Osteoblast (primary cell): ENCODE measurements around the gene PARVG. TPM values are rescaled to one million over a fixed set of nuclear protein-coding genes. Genes with fewer than 3 reads are reported as not detected.

ENCODE experiments used
- DNase-seq: peaks from one replicate; pipeline ENCODE4 v3.0.0; 2011; ENCODE audit warnings: low spot score, mixed read lengths; ENCODE audit not compliant: insufficient read length; ENCODE audit errors: missing footprints
- H2AFZ ChIP-seq: 2 replicates; pipeline ENCODE4 v1.6.0; 2011; ENCODE audit warnings: mild to moderate bottlenecking, low read length
- H3K27ac ChIP-seq: 2 replicates; pipeline ENCODE4 v1.5.1; 2011; ENCODE audit warnings: mild to moderate bottlenecking, low read depth, low read length, moderate library complexity
- H3K27me3 ChIP-seq: 2 replicates; pipeline ENCODE4 v1.6.0; 2012; ENCODE audit warnings: mild to moderate bottlenecking, control low read depth, inconsistent platforms, low read length, moderate library complexity; ENCODE audit not compliant: insufficient read depth
- H3K36me3 ChIP-seq: 2 replicates; pipeline ENCODE4 v1.5.1; 2011; ENCODE audit warnings: mild to moderate bottlenecking, low read length, control low read depth, moderate library complexity; ENCODE audit not compliant: insufficient read depth
- H3K4me1 ChIP-seq: 2 replicates; pipeline ENCODE4 v1.5.1; 2011; ENCODE audit warnings: mild to moderate bottlenecking, low read length, control low read depth, moderate library complexity; ENCODE audit not compliant: insufficient read depth
- H3K4me2 ChIP-seq: 2 replicates; pipeline ENCODE4 v1.6.0; 2011; ENCODE audit warnings: mild to moderate bottlenecking, low read length; ENCODE audit not compliant: insufficient read depth
- H3K4me3 ChIP-seq: fragments of 200-600 bp; sonication (generic); 3 replicates; pipeline ENCODE4 v1.5.1; 2012; ENCODE audit warnings: mild to moderate bottlenecking, low read length, inconsistent platforms; ENCODE audit not compliant: insufficient read depth
- H3K79me2 ChIP-seq: 2 replicates; pipeline ENCODE4 v1.6.0; 2012; ENCODE audit warnings: mild to moderate bottlenecking, low read length, control low read depth, inconsistent platforms; ENCODE audit not compliant: insufficient read depth
- H3K9me3 ChIP-seq: 2 replicates; pipeline ENCODE4 v1.5.1; 2011; ENCODE audit warnings: low read depth, low read length, control low read depth
- H4K20me1 ChIP-seq: 2 replicates; pipeline ENCODE4 v1.6.0; 2012; ENCODE audit warnings: mild to moderate bottlenecking, low read length, control low read depth; ENCODE audit not compliant: insufficient read depth
- total RNA-seq: library from RNA; depleted of rRNA; stranded (reverse); fragments of >200 nt; gene quantifications from 2 replicates; pipeline ENCODE4 v1.2.3, GENCODE V29; 2012
- TF ChIP-seq, protein P1 (sequence below): IDR thresholded peaks from 2 replicates; pipeline ENCODE4 v1.5.1; 2011; ENCODE audit warnings: mild to moderate bottlenecking, low read depth, low read length, moderate library complexity; ENCODE audit errors: extremely low read depth

Gene PARVG
- total RNA-seq, 1 donor: 1.1 TPM

GRCh38 chr22:44185237-44186120, 4.8 kb downstream of the PARVG start:
- Histone ChIP-seq H3K4me2 (no peak overlapping the region), H3K27me3 (peaks cover 11% of the 10 kb centered on the region), H3K9me3 (no peaks in the 10 kb centered on the region), H3K27ac (no peak overlapping the region), H3K79me2 (no peaks in the 10 kb centered on the region), H2AFZ (no peak overlapping the region), H3K4me3 (no peak overlapping the region), H4K20me1 (no peaks in the 10 kb centered on the region), H3K4me1 (peaks cover 3% of the 10 kb centered on the region), H3K36me3 (no peaks in the 10 kb centered on the region)
- DNase-seq: no peak
- TF ChIP-seq, protein P1, sequence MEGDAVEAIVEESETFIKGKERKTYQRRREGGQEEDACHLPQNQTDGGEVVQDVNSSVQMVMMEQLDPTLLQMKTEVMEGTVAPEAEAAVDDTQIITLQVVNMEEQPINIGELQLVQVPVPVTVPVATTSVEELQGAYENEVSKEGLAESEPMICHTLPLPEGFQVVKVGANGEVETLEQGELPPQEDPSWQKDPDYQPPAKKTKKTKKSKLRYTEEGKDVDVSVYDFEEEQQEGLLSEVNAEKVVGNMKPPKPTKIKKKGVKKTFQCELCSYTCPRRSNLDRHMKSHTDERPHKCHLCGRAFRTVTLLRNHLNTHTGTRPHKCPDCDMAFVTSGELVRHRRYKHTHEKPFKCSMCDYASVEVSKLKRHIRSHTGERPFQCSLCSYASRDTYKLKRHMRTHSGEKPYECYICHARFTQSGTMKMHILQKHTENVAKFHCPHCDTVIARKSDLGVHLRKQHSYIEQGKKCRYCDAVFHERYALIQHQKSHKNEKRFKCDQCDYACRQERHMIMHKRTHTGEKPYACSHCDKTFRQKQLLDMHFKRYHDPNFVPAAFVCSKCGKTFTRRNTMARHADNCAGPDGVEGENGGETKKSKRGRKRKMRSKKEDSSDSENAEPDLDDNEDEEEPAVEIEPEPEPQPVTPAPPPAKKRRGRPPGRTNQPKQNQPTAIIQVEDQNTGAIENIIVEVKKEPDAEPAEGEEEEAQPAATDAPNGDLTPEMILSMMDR: no peak

- H3K27ac ChIP-seq: no peak overlapping the region
- DNase-seq: no peak
- H3K36me3 ChIP-seq: no peaks in the 10 kb centered on the region
- H3K4me3 ChIP-seq: no peak overlapping the region
- H2AFZ ChIP-seq: no peak overlapping the region
- H3K79me2 ChIP-seq: no peaks in the 10 kb centered on the region
- TF ChIP-seq, protein P1: no peak
- no peak overlapping the region for H3K4me2 ChIP-seq
- no peaks in the 10 kb centered on the region for H4K20me1 ChIP-seq
- H3K4me1 ChIP-seq: peaks cover 3% of the 10 kb centered on the region
- peaks cover 8% of the 10 kb centered on the region for H3K27me3 ChIP-seq
- no peaks in the 10 kb centered on the region for H3K9me3 ChIP-seq
These were observed 5.4 kb downstream of the PARVG start for GRCh38 chr22:44186121-44186510.

GRCh38 chr22:44186737-44187136, 6.0 kb downstream of the PARVG start:
- H3K9me3 ChIP-seq: no peaks in the 10 kb centered on the region
- H3K4me2 ChIP-seq: no peak overlapping the region
- H2AFZ ChIP-seq: no peak overlapping the region
- H3K36me3 ChIP-seq: no peaks in the 10 kb centered on the region
- no peak for DNase-seq
- peaks cover 8% of the 10 kb centered on the region for H3K27me3 ChIP-seq
- H3K4me1 ChIP-seq: peaks cover 3% of the 10 kb centered on the region
- H3K79me2 ChIP-seq: no peaks in the 10 kb centered on the region
- no peak overlapping the region for H3K27ac ChIP-seq
- TF ChIP-seq, protein P1: no peak
- no peak overlapping the region for H3K4me3 ChIP-seq
- H4K20me1 ChIP-seq: no peaks in the 10 kb centered on the region

- H3K27me3 ChIP-seq: peaks cover 8% of the 10 kb centered on the region
- H2AFZ ChIP-seq: no peak overlapping the region
- no peaks in the 10 kb centered on the region for H3K79me2 ChIP-seq
- H3K4me3 ChIP-seq: no peak overlapping the region
- no peaks in the 10 kb centered on the region for H4K20me1 ChIP-seq
- no peak overlapping the region for H3K27ac ChIP-seq
- H3K4me1 ChIP-seq: peaks cover 3% of the 10 kb centered on the region
- no peak overlapping the region for H3K4me2 ChIP-seq
- H3K9me3 ChIP-seq: no peaks in the 10 kb centered on the region
- H3K36me3 ChIP-seq: no peaks in the 10 kb centered on the region
- TF ChIP-seq, protein P1: no peak
- no peak for DNase-seq
These were observed 7.0 kb downstream of the PARVG start for GRCh38 chr22:44187652-44188230.
